GM12891 (cell line): Measurements from ENCODE around the gene EIF4B.

Experiments
- POLR2A ChIP-seq: IDR thresholded peaks from 2 replicates; pipeline ENCODE4 v1.6.1; 2011; ENCODE audit warnings: low read depth, low read length, control low read depth
- POLR2AphosphoS5 ChIP-seq: IDR thresholded peaks from 2 replicates; pipeline ENCODE4 v1.6.1; 2011; ENCODE audit warnings: low read depth, low read length, control low read depth

DNA sequence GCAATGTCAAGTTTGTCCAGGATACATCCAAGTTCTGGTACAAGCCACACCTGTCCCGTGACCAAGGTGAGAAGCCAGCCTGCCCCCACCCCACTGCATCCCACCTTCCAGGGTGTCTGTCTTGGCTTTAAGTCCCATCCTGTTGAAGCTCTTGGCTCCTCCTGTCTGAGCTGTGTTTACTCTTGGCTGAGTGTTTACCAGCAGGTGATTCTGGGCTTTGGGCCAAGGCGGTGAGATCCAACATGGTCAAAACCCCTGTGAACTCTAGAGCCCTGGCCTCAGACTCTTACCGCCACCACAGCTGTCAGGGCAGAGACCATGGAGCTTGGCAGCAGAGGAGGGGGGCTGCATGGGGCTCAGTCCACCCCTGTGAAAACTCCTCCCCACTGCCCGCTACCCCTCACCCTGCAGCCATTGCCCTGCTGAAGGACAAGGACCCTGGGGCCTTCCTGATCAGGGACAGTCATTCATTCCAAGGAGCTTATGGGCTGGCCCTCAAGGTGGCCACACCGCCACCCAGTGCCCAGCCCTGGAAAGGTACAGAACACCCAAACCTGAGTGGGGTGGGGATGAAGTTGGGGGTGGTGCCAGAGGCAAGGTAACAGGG lies 55.3 kb downstream of the EIF4B start:
- TF ChIP-seq POLR2AphosphoS5 (no peak), POLR2A (no peak)
